GM12892 (cell line): ENCODE results near the gene PLA2G2D.

Source experiments
- POLR2A ChIP-seq: IDR thresholded peaks from 2 replicates; pipeline ENCODE4 v1.6.1; 2011; ENCODE audit warnings: low read depth, low read length, control low read depth
- POLR2AphosphoS5 ChIP-seq: IDR thresholded peaks from 2 replicates; pipeline ENCODE4 v1.6.1; 2011; ENCODE audit warnings: low read depth, low read length, control low read depth
- TAF1 ChIP-seq: IDR thresholded peaks from 2 replicates; pipeline ENCODE4 v1.6.1; 2011; ENCODE audit warnings: low read depth, mild to moderate bottlenecking, control low read depth, low read length, borderline replicate concordance

DNA sequence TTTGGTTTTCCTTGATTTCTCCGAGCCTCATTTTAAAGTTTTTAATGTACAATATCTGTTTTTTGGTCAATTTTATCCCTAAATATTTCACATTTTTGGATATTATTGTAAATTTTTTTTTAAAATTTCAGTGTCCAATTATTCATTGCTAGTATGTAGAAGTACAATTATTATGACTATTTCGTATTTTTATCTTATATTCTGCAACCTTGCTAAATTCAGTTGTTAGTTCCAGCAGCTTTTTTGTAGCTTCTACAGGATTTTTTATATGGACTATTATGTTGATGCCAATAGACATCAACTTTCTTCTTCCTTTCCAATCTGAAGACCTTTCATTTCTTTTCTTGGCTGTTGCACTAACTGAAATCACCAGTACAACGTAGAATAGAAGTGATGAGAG, 15.7 kb upstream of the PLA2G2D start:
- TF ChIP-seq POLR2A, result no peak
- TF ChIP-seq POLR2AphosphoS5, result no peak
- TF ChIP-seq TAF1, result no peak
